NB4 (cell line): ENCODE data around the gene PITPNM3.

Source experiments
- POLR2A ChIP-seq: IDR thresholded peaks from 2 replicates; pipeline ENCODE4 v1.6.1; 2011; ENCODE audit warnings: mild to moderate bottlenecking; ENCODE audit not compliant: insufficient read length; ENCODE audit errors: extremely low read depth
- TF ChIP-seq, protein P1 (sequence below): IDR thresholded peaks from one replicate; pipeline ENCODE4 v1.5.1; 2012; ENCODE audit warnings: low read depth, low read length
- TF ChIP-seq, protein P2 (sequence below): IDR thresholded peaks from 2 replicates; pipeline ENCODE4 v1.6.1; 2011; ENCODE audit warnings: low read depth, low read length

DNA sequence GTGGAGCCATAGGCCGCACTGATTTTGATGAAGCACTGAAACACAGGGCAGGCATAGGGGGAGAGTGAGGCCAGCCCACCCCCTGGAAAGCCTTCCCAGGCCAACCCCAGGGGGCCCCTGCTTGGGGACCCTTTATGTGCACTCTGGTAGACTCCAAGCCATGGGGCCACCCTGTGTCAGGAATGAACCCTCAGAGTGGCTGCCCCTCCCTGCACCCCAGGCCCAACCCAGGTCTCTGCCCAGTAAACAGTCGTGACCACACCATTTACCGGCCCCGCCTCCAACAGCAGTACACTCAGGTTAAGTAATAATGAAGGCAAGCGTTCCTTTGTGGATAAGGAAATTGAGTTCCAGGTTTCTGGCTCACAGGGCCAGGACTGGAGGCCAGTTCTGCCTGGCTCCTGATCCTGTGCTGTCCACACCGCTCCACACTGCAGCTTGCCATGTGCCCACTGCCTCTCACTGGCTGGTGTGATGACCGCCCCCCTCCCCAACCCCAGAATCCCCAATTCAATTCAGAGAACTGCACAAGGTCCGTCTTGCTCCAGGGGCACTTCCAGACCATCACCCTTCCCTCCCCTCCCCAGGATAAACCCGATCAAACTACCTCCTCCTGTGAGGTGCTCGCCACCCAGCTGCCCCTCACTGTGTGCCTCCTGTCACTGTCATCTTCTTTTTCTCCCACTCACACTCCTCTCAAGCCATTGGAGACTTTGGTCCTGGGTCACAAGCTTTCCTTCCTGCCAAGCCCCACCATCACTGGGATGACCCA, 98.5 kb downstream of the PITPNM3 start:
- TF ChIP-seq, protein P1, sequence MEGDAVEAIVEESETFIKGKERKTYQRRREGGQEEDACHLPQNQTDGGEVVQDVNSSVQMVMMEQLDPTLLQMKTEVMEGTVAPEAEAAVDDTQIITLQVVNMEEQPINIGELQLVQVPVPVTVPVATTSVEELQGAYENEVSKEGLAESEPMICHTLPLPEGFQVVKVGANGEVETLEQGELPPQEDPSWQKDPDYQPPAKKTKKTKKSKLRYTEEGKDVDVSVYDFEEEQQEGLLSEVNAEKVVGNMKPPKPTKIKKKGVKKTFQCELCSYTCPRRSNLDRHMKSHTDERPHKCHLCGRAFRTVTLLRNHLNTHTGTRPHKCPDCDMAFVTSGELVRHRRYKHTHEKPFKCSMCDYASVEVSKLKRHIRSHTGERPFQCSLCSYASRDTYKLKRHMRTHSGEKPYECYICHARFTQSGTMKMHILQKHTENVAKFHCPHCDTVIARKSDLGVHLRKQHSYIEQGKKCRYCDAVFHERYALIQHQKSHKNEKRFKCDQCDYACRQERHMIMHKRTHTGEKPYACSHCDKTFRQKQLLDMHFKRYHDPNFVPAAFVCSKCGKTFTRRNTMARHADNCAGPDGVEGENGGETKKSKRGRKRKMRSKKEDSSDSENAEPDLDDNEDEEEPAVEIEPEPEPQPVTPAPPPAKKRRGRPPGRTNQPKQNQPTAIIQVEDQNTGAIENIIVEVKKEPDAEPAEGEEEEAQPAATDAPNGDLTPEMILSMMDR, result no peak
- no peak for TF ChIP-seq POLR2A
- TF ChIP-seq, protein P2, sequence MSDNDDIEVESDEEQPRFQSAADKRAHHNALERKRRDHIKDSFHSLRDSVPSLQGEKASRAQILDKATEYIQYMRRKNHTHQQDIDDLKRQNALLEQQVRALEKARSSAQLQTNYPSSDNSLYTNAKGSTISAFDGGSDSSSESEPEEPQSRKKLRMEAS, result no peak
